Kidney (tissue), 14 donors: ENCODE results near the gene SYNGAP1. TPM values are rescaled to one million over a fixed set of nuclear protein-coding genes. Genes with fewer than 3 reads are reported as not detected.

Experiments used
- DNase-seq, 5 donors: peaks; one replicate each; pipeline ENCODE4 v3.0.0-alpha.2; 2013 to 2020
- FAIRE-seq: peaks from 2 replicates; lab custom pipeline; 2012; peaks lifted over from hg19 to GRCh38; lab: Jason Lieb, UNC
- H3K27ac ChIP-seq, 2 donors: one replicate each; pipeline ENCODE4 v1.7.0; 2013; ENCODE audit warnings: low read depth in 2 of 2, low read length in 2 of 2, inconsistent platforms in 1 of 2
- H3K27me3 ChIP-seq: one replicate; pipeline ENCODE4 v1.7.1; 2013; ENCODE audit warnings: low read length, inconsistent platforms; ENCODE audit not compliant: control insufficient read depth, insufficient read depth
- H3K36me3 ChIP-seq, 3 donors: one replicate each; pipeline versions ENCODE4 v1.7.0 to v1.7.1; 2013; ENCODE audit warnings: low read length in 3 of 3, control low read depth in 1 of 3, inconsistent platforms in 1 of 3; ENCODE audit not compliant: insufficient read depth in 3 of 3, control insufficient read depth in 2 of 3
- H3K4me1 ChIP-seq, 3 donors: one replicate each; pipeline versions ENCODE4 v1.7.0 to v1.7.1; 2013; ENCODE audit warnings: low read length in 3 of 3, inconsistent platforms in 1 of 3, low read depth in 1 of 3; ENCODE audit not compliant: control insufficient read depth in 2 of 3, insufficient read depth in 2 of 3
- H3K4me3 ChIP-seq, 3 donors: one replicate each; pipeline versions ENCODE4 v1.7.0 to v1.8.1; 2013; ENCODE audit warnings: low read length in 3 of 3, control low read depth in 1 of 3, inconsistent platforms in 1 of 3
- H3K9ac ChIP-seq, 3 donors: one replicate each; pipeline versions ENCODE4 v1.7.0 to v1.7.1; 2013; ENCODE audit warnings: low read length in 3 of 3, control low read depth in 1 of 3, inconsistent platforms in 1 of 3
- H3K9me3 ChIP-seq, 3 donors: one replicate each; pipeline versions ENCODE4 v1.7.0 to v1.7.1; 2013; ENCODE audit warnings: low read length in 3 of 3, control low read depth in 1 of 3, inconsistent platforms in 1 of 3; ENCODE audit not compliant: control insufficient read depth in 2 of 3, insufficient read depth in 1 of 3
- intact Hi-C: fragments of 100-400 bp; cut with DNase I; formaldehyde crosslinking; loops from one replicate; pipeline ENCODE4 v1.11.1; 2022
- polyA plus RNA-seq: library from polyadenylated mRNA; stranded (reverse); fragments of 350-450 nt; fragmentation: Illumina TruSeq; extraction: RNeasy Lipid Tissue Mini Kit (QIAGEN cat#74804); gene quantifications from one replicate; pipeline ENCODE4 v1.2.3, GENCODE V29; 2014; ENCODE audit warnings: low read depth, low replicate concordance; ENCODE audit not compliant: insufficient read depth
- total RNA-seq: library from RNA; stranded (reverse); fragmentation: NEBNext Ultra II Directional; extraction: Animal tissue kit (Norgen Biotek cat#: 25700); gene quantifications from one replicate; pipeline ENCODE4 v1.2.1, GENCODE V29; 2021
- TF ChIP-seq, protein P1 (sequence below): IDR thresholded peaks from 3 replicates; pipeline ENCODE4 v1.5.1; 2012; ENCODE audit warnings: mild to moderate bottlenecking, moderate library complexity, borderline replicate concordance; ENCODE audit not compliant: insufficient read depth; ENCODE audit errors: extremely low read depth
- donor health status: control.
- donor health status: control.
- donor health status: control.
- donor health status: control.
- donor health status: control.
- donor health status: DM: yes; HTN: yes; CAD: no.
- donor health status: Normal renal cell carcinoma (clear cell type).

Gene SYNGAP1
- total and polyA plus RNA-seq, 2 donors from 2014 or later = 2.7 to 17.8 TPM

DNA sequence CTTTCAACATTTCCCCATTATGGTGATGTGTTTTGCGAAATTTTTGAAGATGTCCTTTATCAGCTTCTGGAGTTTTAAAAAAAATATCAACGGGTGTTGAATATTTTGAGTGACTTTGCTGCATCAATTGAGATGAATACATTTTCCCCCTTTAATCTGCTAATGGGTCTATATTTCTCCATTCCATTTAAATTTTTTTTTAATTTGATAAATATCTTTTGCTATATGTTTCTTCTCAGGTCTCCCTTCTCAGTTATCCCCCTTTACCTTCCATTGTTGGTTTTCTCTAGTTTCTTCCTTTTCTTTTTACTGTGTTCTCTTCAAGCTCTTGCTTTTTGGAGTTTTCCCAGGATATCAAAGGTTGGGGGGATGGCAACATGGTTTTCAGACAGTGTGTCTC is 29.7 kb upstream of the SYNGAP1 start:
- H3K4me3 ChIP-seq = no peak overlapping the region
- peaks cover 6 to 12% (median 10%) of the 10 kb centered on the region in 3 donors for H3K4me1 ChIP-seq
- no peak overlapping the region for H3K27ac ChIP-seq
- no peak overlapping the region for H3K9ac ChIP-seq
- no peaks in the 10 kb centered on the region for H3K36me3 ChIP-seq
- TF ChIP-seq, protein P1, sequence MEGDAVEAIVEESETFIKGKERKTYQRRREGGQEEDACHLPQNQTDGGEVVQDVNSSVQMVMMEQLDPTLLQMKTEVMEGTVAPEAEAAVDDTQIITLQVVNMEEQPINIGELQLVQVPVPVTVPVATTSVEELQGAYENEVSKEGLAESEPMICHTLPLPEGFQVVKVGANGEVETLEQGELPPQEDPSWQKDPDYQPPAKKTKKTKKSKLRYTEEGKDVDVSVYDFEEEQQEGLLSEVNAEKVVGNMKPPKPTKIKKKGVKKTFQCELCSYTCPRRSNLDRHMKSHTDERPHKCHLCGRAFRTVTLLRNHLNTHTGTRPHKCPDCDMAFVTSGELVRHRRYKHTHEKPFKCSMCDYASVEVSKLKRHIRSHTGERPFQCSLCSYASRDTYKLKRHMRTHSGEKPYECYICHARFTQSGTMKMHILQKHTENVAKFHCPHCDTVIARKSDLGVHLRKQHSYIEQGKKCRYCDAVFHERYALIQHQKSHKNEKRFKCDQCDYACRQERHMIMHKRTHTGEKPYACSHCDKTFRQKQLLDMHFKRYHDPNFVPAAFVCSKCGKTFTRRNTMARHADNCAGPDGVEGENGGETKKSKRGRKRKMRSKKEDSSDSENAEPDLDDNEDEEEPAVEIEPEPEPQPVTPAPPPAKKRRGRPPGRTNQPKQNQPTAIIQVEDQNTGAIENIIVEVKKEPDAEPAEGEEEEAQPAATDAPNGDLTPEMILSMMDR = no peak
- intact Hi-C loops = no loop called here
- no peak for FAIRE-seq
- H3K27me3 ChIP-seq = no peaks in the 10 kb centered on the region
- no peak for DNase-seq
- no peaks in the 10 kb centered on the region for H3K9me3 ChIP-seq

- H3K9ac ChIP-seq = peak overlapping the region in 2 of 3 donors; percentile 14 to 43
- H3K9me3 ChIP-seq = no peaks in the 10 kb centered on the region
- peak overlapping the region; percentile 81 to 97 for H3K27ac ChIP-seq
- H3K4me3 ChIP-seq = peak overlapping the region; percentile 23 to 30 (median 23)
- H3K27me3 ChIP-seq = no peaks in the 10 kb centered on the region
- TF ChIP-seq, protein P1 = no peak
- no peaks in the 10 kb centered on the region for H3K36me3 ChIP-seq
- peaks cover 6 to 12% (median 10%) of the 10 kb centered on the region in 3 donors for H3K4me1 ChIP-seq
- DNase-seq = no peak
- intact Hi-C loops = no loop called here
- FAIRE-seq = no peak
Measured at GRCh38 chr6:33390767-33391277, 29.0 kb upstream of the SYNGAP1 start.

DNA sequence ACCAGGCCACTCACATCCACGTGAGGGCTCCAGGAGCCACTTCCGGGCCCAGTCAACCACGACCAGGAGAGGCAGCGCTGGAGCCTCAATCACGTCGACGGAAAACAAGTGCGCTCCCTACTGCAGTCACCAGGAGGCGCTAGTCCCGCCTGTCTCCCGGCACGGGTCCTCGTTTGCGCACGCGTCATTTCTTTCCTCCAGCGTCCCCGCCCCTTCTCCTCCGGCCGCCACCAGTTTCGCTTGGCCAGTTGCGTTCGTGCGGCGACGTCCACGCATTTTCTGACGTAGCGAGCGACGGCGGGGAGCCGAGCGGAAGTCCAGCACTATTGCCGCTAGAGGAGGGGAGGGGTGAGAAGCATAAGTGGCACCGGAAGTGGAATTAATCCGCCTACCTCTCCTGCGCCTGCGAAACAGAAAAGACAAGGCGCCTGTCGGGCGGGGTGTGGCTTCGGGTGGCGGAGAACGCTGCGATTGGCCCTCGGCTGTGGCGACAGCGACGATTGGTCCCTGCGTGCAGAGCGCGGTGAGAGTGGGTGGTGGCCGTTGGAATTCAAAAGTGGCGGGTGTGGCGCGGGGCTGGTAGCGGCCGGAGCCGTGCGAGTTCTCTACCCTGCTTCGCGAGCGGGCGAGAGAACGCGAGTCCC is 28.5 kb upstream of the SYNGAP1 start, which contains the start of gene KIFC1:
KIFC1 (plus strand) TSS at position 546 of the 644 bp plus-strand sequence. CDS start 163 bp downstream, outside the sequence.
- DNase-seq (peak; percentile 100), FAIRE-seq (peak; percentile 97)
- no peaks in the 10 kb centered on the region for H3K27me3 ChIP-seq
- intact Hi-C loops = no loop called here
- H3K27ac ChIP-seq = peak within 1 kb of the TSS; percentile 81 to 97
- peak within 1 kb of the TSS; percentile 59 to 63 (median 60) for H3K4me3 ChIP-seq
- no peaks in the 10 kb centered on the region for H3K9me3 ChIP-seq
- peak within 1 kb of the TSS; percentile 54 to 58 (median 55) for H3K9ac ChIP-seq
- no peaks in the 10 kb centered on the region for H3K36me3 ChIP-seq
- TF ChIP-seq, protein P1 = peak; percentile 97
- peaks cover 6 to 12% (median 10%) of the 10 kb centered on the region in 3 donors for H3K4me1 ChIP-seq
